H1 (cell line): ENCODE results near the gene UFC1.

Experiments
- CEBPB ChIP-seq: IDR thresholded peaks from 2 replicates; pipeline ENCODE4 v1.6.1; 2012; ENCODE audit warnings: low read depth, low read length
- CTCF ChIP-seq, 3 experiments: IDR thresholded peaks; 1 replicate in 2 of 3; 2 replicates in 1 of 3; pipeline versions ENCODE4 v1.5.1 to v1.6.1; 2011; ENCODE audit warnings: low read length in 3 of 3, mild to moderate bottlenecking in 3 of 3, inconsistent platforms in 2 of 3, low read depth in 1 of 3, moderate library complexity in 1 of 3; ENCODE audit not compliant: insufficient read depth in 1 of 3; ENCODE audit errors: control extremely low read depth in 1 of 3
- EGR1 ChIP-seq: IDR thresholded peaks from 2 replicates; pipeline ENCODE4 v1.6.1; 2011; ENCODE audit warnings: low read depth, low read length, borderline replicate concordance
- GABPA ChIP-seq: IDR thresholded peaks from 2 replicates; pipeline ENCODE4 v1.6.1; 2011; ENCODE audit warnings: mild to moderate bottlenecking, low read length, moderate library complexity, borderline replicate concordance; ENCODE audit not compliant: insufficient read depth
- MAFK ChIP-seq: IDR thresholded peaks from 2 replicates; pipeline ENCODE4 v1.6.1; 2012; ENCODE audit warnings: low read depth, mild to moderate bottlenecking, improper control_type of control experiment, low read length
- POLR2A ChIP-seq, 2 experiments: IDR thresholded peaks; 1 replicate in 1 of 2; 2 replicates in 1 of 2; pipeline ENCODE4 v1.6.1; 2011; ENCODE audit warnings: low read depth in 2 of 2, low read length in 2 of 2, mild to moderate bottlenecking in 2 of 2; ENCODE audit errors: control extremely low read depth in 1 of 2
- SIRT6 ChIP-seq: IDR thresholded peaks from one replicate; pipeline ENCODE4 v1.7.1; 2012; ENCODE audit warnings: low read length, inconsistent platforms
- TAF1 ChIP-seq: IDR thresholded peaks from 2 replicates; pipeline ENCODE4 v1.6.1; 2011; ENCODE audit warnings: mild to moderate bottlenecking, low read depth, low read length
- TCF12 ChIP-seq: IDR thresholded peaks from 2 replicates; pipeline ENCODE4 v1.6.1; 2011; ENCODE audit warnings: low read depth, mild to moderate bottlenecking, low read length

GRCh38 chr1:161182214-161182613 is 28.4 kb downstream of the UFC1 start:
- TF ChIP-seq CTCF (IDR thresholded peaks at IDR 0.05; ENCODE audit: control extremely low read depth in 1 of 3, insufficient read depth in 1 of 3, low read depth in 1 of 3, low read length in 3 of 3) (no peak), CEBPB (no peak), MAFK (no peak), SIRT6 (no peak), TCF12 (no peak), EGR1 (no peak), TAF1 (no peak), GABPA (no peak), POLR2A (IDR thresholded peaks at IDR 0.05; ENCODE audit: control extremely low read depth in 1 of 2, low read depth in 2 of 2, low read length in 2 of 2) (no peak)
